B cell (primary cell): Measurements from ENCODE around the gene NPW. TPM values are rescaled to one million over a fixed set of nuclear protein-coding genes. Genes with fewer than 3 reads are reported as not detected.

Source experiments
- ATAC-seq: fragments of 200-7000 bp; cut with Tn5 transposase; one replicate; pipeline ENCODE4 v1.10.0; 2021; ENCODE audit warnings: low read depth, mild to moderate bottlenecking, moderate number of reproducible peaks, moderate library complexity
- CTCF ChIA-PET: fragments of 350-600 bp; sonication (Branson Sonifier 250); formaldehyde crosslinking; loops from one replicate; lab custom pipeline; 2021; ENCODE audit warnings: antibody characterized with exemption, inconsistent platforms; lab: Charles Lee
- POLR2A ChIA-PET: fragments of 350-600 bp; sonication (Branson Sonifier 250); formaldehyde crosslinking; loops from one replicate; lab custom pipeline; 2021; ENCODE audit warnings: antibody characterized with exemption; lab: Charles Lee
- DNase-seq: peaks from one replicate; pipeline ENCODE4 v3.0.0; 2013
- H2AFZ ChIP-seq: 2 replicates; pipeline ENCODE4 v1.6.1; 2012; ENCODE audit warnings: mild to moderate bottlenecking, low read depth, low read length; ENCODE audit not compliant: insufficient read depth, poor library complexity, severe bottlenecking
- H3K27ac ChIP-seq, 2 donors: 1 replicate in 1 of 2; 2 replicates in 1 of 2; pipeline ENCODE4 v1.5.1; 2012 to 2013; ENCODE audit warnings: low read length in 2 of 2, mild to moderate bottlenecking in 2 of 2, moderate library complexity in 1 of 2
- H3K27me3 ChIP-seq, 4 experiments: fragments of 200-600 bp in 1 of 4; sonication (generic) in 1 of 4; replicated peaks in 1 of 4; 1 replicate in 2 of 4; 2 replicates in 2 of 4; pipeline versions ENCODE4 v1.6.1 to v1.7.0; 2013 to 2016; ENCODE audit warnings: low read length in 3 of 4, mild to moderate bottlenecking in 2 of 4, mixed read lengths in 1 of 4, moderate library complexity in 1 of 4; ENCODE audit not compliant: insufficient read depth in 4 of 4, control insufficient read depth in 3 of 4; ENCODE audit errors: control extremely low read depth in 1 of 4
- H3K36me3 ChIP-seq, 2 experiments: replicated peaks in 1 of 2; 1 replicate in 1 of 2; 2 replicates in 1 of 2; pipeline versions ENCODE4 v1.6.1 to v1.7.1; 2013; ENCODE audit warnings: low read length in 1 of 2; ENCODE audit not compliant: insufficient read depth in 2 of 2, control insufficient read depth in 1 of 2; ENCODE audit errors: control extremely low read depth in 1 of 2, extremely low read depth in 1 of 2
- H3K4me1 ChIP-seq, 2 donors: fragments of 200-600 bp in 1 of 2; sonication (generic) in 1 of 2; 1 replicate in 1 of 2; 2 replicates in 1 of 2; pipeline versions ENCODE4 v1.5.1 to v1.6.1; 2013 to 2017; ENCODE audit warnings: low read length in 2 of 2; ENCODE audit not compliant: control insufficient read depth in 2 of 2, insufficient read depth in 2 of 2
- H3K4me2 ChIP-seq: replicated peaks from 2 replicates; pipeline ENCODE3; 2012; ENCODE audit warnings: mild to moderate bottlenecking, low read depth, low read length; ENCODE audit not compliant: poor library complexity, severe bottlenecking
- H3K4me3 ChIP-seq, 5 experiments: fragments of 200-600 bp in 1 of 5; sonication (generic) in 1 of 5; 1 replicate in 3 of 5; 2 replicates in 2 of 5; pipeline versions ENCODE4 v1.5.1 to v1.7.0; 2011 to 2016; ENCODE audit warnings: low read length in 4 of 5, mild to moderate bottlenecking in 4 of 5, low read depth in 2 of 5, control low read depth in 1 of 5, moderate library complexity in 1 of 5; ENCODE audit not compliant: insufficient read depth in 1 of 5; ENCODE audit errors: control extremely low read depth in 1 of 5, extremely low read depth in 1 of 5
- H3K79me2 ChIP-seq: fragments of 200-600 bp; sonication (generic); one replicate; pipeline ENCODE4 v1.6.0; 2016; ENCODE audit warnings: low read length; ENCODE audit not compliant: control insufficient read depth, insufficient read depth
- H3K9ac ChIP-seq: fragments of 200-600 bp; sonication (generic); 2 replicates; pipeline ENCODE4 v1.6.1; 2017; ENCODE audit warnings: mild to moderate bottlenecking, low read length, moderate library complexity
- H3K9me3 ChIP-seq, 3 donors: one replicate each; pipeline versions ENCODE4 v1.6.1 to v1.7.1; 2013; ENCODE audit warnings: low read length in 2 of 3; ENCODE audit not compliant: control insufficient read depth in 2 of 3, insufficient read depth in 1 of 3; ENCODE audit errors: control extremely low read depth in 1 of 3
- H4K20me1 ChIP-seq: 2 replicates; pipeline ENCODE4 v1.6.0; 2012; ENCODE audit warnings: mild to moderate bottlenecking, low read length; ENCODE audit not compliant: insufficient read depth, control insufficient read depth, poor library complexity, severe bottlenecking
- H3K27ac Mint-ChIP-seq: one replicate; pipeline ENCODE4 v1.8.0; 2021; ENCODE audit warnings: mixed read lengths
- H3K27me3 Mint-ChIP-seq: one replicate; pipeline ENCODE4 v1.8.0; 2021; ENCODE audit warnings: mixed read lengths
- H3K4me1 Mint-ChIP-seq: one replicate; pipeline ENCODE4 v1.8.0; 2021; ENCODE audit warnings: mixed read lengths
- H3K4me3 Mint-ChIP-seq: one replicate; pipeline ENCODE4 v1.8.0; 2021; ENCODE audit warnings: mixed read lengths
- H3K9me3 Mint-ChIP-seq: one replicate; pipeline ENCODE4 v1.8.0; 2022; ENCODE audit warnings: mixed read lengths; ENCODE audit not compliant: insufficient read depth
- CTCF ChIP-seq: fragments of 200-600 bp; IDR thresholded peaks from one replicate; pipeline ENCODE4 v1.8.0; 2022; ENCODE audit warnings: antibody characterized with exemption, mild to moderate bottlenecking
- EZH2 ChIP-seq: IDR thresholded peaks from 2 replicates; pipeline ENCODE4 v1.6.1; 2012; ENCODE audit warnings: borderline replicate concordance, low read depth, mild to moderate bottlenecking, moderate library complexity, low read length; ENCODE audit not compliant: insufficient read depth, poor library complexity, severe bottlenecking
- WGBS: methylation state at CpG from one replicate; pipeline ENCODE4 v1.1.5; 2013; ENCODE audit warnings: missing lambda C conversion rate; ENCODE audit not compliant: insufficient coverage; 5-methylcytosine and 5-hydroxymethylcytosine counted together
- intact Hi-C: fragments of 100-400 bp; cut with micrococcal nuclease; formaldehyde crosslinking; loops from one replicate; pipeline ENCODE4 v1.10.0; 2022
- polyA plus RNA-seq: library from polyadenylated mRNA; depleted of rRNA; stranded (reverse); fragments of >200 nt; gene quantifications from 2 replicates; pipeline ENCODE4 v1.2.3, GENCODE V29; 2012
- total RNA-seq, 2 donors: library from RNA; stranded (reverse); fragments of 120-200 nt in 1 of 2; gene quantifications; 1 replicate in 1 of 2; 2 replicates in 1 of 2; pipeline versions ENCODE4 v1.2.3 to v1.2.4, GENCODE V29; 2013 to 2022

NPW gene
- total and polyA plus RNA-seq, 2 donors (not counting 1 experiment from before 2014, with no cell fraction given), result 0.13 to 1.7 TPM

DNA sequence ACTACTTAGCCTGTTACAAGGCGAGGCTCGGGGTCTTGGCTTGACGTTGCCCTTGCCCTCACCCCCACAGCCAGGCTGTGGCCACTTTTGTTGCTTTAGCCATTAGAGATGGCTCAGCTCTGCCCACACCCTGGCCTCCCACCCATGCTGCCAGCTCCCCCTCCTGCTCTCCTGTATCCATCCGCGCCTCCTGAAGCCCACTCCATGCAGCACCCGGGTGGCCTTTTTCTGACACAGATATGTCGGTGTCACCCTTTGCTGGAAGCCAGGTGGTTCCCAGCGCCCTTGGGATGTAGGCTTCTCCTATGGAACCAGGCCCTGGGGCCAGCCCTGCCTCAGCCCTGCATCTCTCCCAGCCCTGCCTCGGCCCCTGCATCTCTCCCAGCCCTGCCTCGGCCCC is 37.9 kb downstream of the NPW start:
- over 99% methylated on average over 8 of the region's 10 CpGs for WGBS
- ChIA-PET POLR2A (interaction anchor here (0.7 kb wide), 1 partner anchor 58 kb away, joined by 3 read pairs; no protein-coding TSS in a partner anchor), CTCF (interaction anchor here (1.1 to 1.8 kb wide), 2 partner anchors 10 to 83 kb away, joined by 3 to 8 read pairs; partner anchors contain the start of genes NTHL1 and TSC2)

GRCh38 chr16:2058420-2058819 is 38.8 kb downstream of the NPW start:
- no peak overlapping the region for H3K27ac Mint-ChIP-seq

More for the DNA sequence above, 37.9 kb downstream of the NPW start:
- no peak for TF ChIP-seq CTCF
- no peak for TF ChIP-seq EZH2
- Mint-ChIP-seq H3K27me3 (no peaks in the 10 kb centered on the region), H3K27ac (no peak overlapping the region), H3K4me3 (no peak overlapping the region), H3K4me1 (no peaks in the 10 kb centered on the region), H3K9me3 (no peaks in the 10 kb centered on the region)
- Histone ChIP-seq H2AFZ (no peak overlapping the region), H3K27me3 (no peaks in the 10 kb centered on the region), H4K20me1 (no peaks in the 10 kb centered on the region), H3K36me3 (peaks cover 0 to 59% of the 10 kb centered on the region in 2 experiments), H3K4me3 (no peak overlapping the region), H3K27ac (no peak overlapping the region), H3K4me1 (no peaks in the 10 kb centered on the region), H3K9ac (no peak overlapping the region), H3K79me2 (peaks cover 4% of the 10 kb centered on the region), H3K4me2 (no peak overlapping the region), H3K9me3 (no peaks in the 10 kb centered on the region)
- ATAC-seq, result no peak
- DNase-seq, result no peak
- intact Hi-C loops, result no loop called here

More at GRCh38 chr16:2058420-2058819, 38.8 kb downstream of the NPW start:
- Mint-ChIP-seq H3K27me3 (no peaks in the 10 kb centered on the region), H3K9me3 (no peaks in the 10 kb centered on the region), H3K4me3 (no peak overlapping the region), H3K4me1 (no peaks in the 10 kb centered on the region)
- Histone ChIP-seq H3K27me3 (no peaks in the 10 kb centered on the region), H2AFZ (no peak overlapping the region), H3K27ac (no peak overlapping the region), H3K9ac (no peak overlapping the region), H3K79me2 (no peaks in the 10 kb centered on the region), H3K9me3 (no peaks in the 10 kb centered on the region), H3K4me1 (no peaks in the 10 kb centered on the region), H3K36me3 (peaks cover 0 to 50% of the 10 kb centered on the region in 2 experiments), H4K20me1 (no peaks in the 10 kb centered on the region), H3K4me2 (no peak overlapping the region), H3K4me3 (no peak overlapping the region)
- intact Hi-C loops, result no loop called here
- no peak for TF ChIP-seq EZH2
- TF ChIP-seq CTCF, result no peak
- ChIA-PET POLR2A (no interaction called here), CTCF (interaction anchor here (0.5 to 1.2 kb wide), 2 partner anchors 82 to 887 kb away, joined by 3 read pairs; no protein-coding TSS in a partner anchor)
- ATAC-seq (no peak), DNase-seq (no peak)
- WGBS, result 97% methylated on average over 13 of the region's 13 CpGs
